Hepatocyte (in vitro differentiated cells): ENCODE results near the gene LIMK2. TPM values are rescaled to one million over a fixed set of nuclear protein-coding genes. Genes with fewer than 3 reads are reported as not detected.

Experiments used
- DNase-seq: peaks from one replicate; pipeline ENCODE4 v3.0.0-alpha.2; 2016; ENCODE audit warnings: low spot score
- H2AFZ ChIP-seq: fragments of 200-600 bp; sonication (generic); 2 replicates; pipeline ENCODE4 v1.6.0; 2016; ENCODE audit warnings: antibody characterized with exemption, mild to moderate bottlenecking
- H3K27ac ChIP-seq: fragments of 200-600 bp; sonication (generic); 2 replicates; pipeline ENCODE4 v1.5.1; 2016; ENCODE audit warnings: mild to moderate bottlenecking
- H3K27me3 ChIP-seq: fragments of 200-600 bp; sonication (generic); 2 replicates; pipeline ENCODE4 v1.6.1; 2016
- H3K36me3 ChIP-seq: fragments of 200-600 bp; sonication (generic); replicated peaks from 2 replicates; pipeline ENCODE4 v1.5.1; 2016; ENCODE audit warnings: low read depth; ENCODE audit not compliant: insufficient read depth
- H3K4me1 ChIP-seq: fragments of 200-600 bp; sonication (generic); 2 replicates; pipeline ENCODE4 v1.5.1; 2016; ENCODE audit warnings: mild to moderate bottlenecking, moderate library complexity; ENCODE audit not compliant: insufficient read depth
- H3K4me2 ChIP-seq: fragments of 200-600 bp; sonication (generic); 2 replicates; pipeline ENCODE4 v1.6.0; 2016
- H3K4me3 ChIP-seq: fragments of 200-600 bp; sonication (generic); 2 replicates; pipeline ENCODE4 v1.5.1; 2016; ENCODE audit warnings: mild to moderate bottlenecking
- H3K79me2 ChIP-seq: fragments of 200-600 bp; sonication (generic); 2 replicates; pipeline ENCODE4 v1.6.0; 2017; ENCODE audit warnings: mild to moderate bottlenecking
- H3K9me2 ChIP-seq: fragments of 200-600 bp; sonication (generic); replicated peaks from 2 replicates; pipeline ENCODE4 v1.6.0; 2017; ENCODE audit warnings: mild to moderate bottlenecking; ENCODE audit not compliant: insufficient read depth
- H3K9me3 ChIP-seq: fragments of 200-600 bp; sonication (generic); 2 replicates; pipeline ENCODE4 v1.5.1; 2016; ENCODE audit warnings: low read depth, mild to moderate bottlenecking
- H4K20me1 ChIP-seq: fragments of 200-600 bp; sonication (generic); 2 replicates; pipeline ENCODE4 v1.6.0; 2016; ENCODE audit warnings: mild to moderate bottlenecking; ENCODE audit not compliant: insufficient read depth, poor library complexity, severe bottlenecking
- EZH2 ChIP-seq: fragments of 200-600 bp; sonication (generic); IDR thresholded peaks from 2 replicates; pipeline ENCODE4 v1.6.1; 2016; ENCODE audit warnings: antibody characterized with exemption, mild to moderate bottlenecking, borderline replicate concordance
- EZH2phosphoT487 ChIP-seq: fragments of 200-600 bp; sonication (generic); IDR thresholded peaks from one replicate; pipeline ENCODE4 v1.6.1; 2018; ENCODE audit warnings: antibody characterized with exemption, mild to moderate bottlenecking, low read depth, moderate library complexity; ENCODE audit not compliant: unreplicated experiment, severe bottlenecking
- WGBS: methylation state at CpG from one replicate; pipeline ENCODE4 v1.1.6; 2016; ENCODE audit warnings: low lambda C conversion rate; ENCODE audit errors: missing lambda C conversion rate; 5-methylcytosine and 5-hydroxymethylcytosine counted together
- polyA plus RNA-seq: library from polyadenylated mRNA; unstranded; fragments of >200 nt; fragmentation: Nextera tagmentation; extraction: Ambion mirVana; gene quantifications from 2 replicates; pipeline ENCODE4 v1.2.1, GENCODE V29; 2016
- total RNA-seq: library from RNA; depleted of rRNA; stranded (reverse); fragments of >200 nt; gene quantifications from 2 replicates; pipeline ENCODE4 v1.2.3, GENCODE V29; 2014
- TF ChIP-seq, protein P1 (sequence below): fragments of 200-600 bp; sonication (generic); IDR thresholded peaks from 2 replicates; pipeline ENCODE4 v1.5.1; 2016; ENCODE audit warnings: antibody characterized with exemption, mild to moderate bottlenecking; ENCODE audit not compliant: poor library complexity

Gene LIMK2
- total and polyA plus RNA-seq, 2 experiments from 2014 or later = 45.9 to 49.9 TPM

GRCh38 chr22:31292236-31292989, 80.3 kb downstream of the LIMK2 start, which contains the start of gene PIK3IP1:
TSS of gene PIK3IP1 (minus strand) at chr22:31292488. CDS start at chr22:31292344, 144 bp downstream.
- peak within 1 kb of the TSS; percentile 41 for H3K4me3 ChIP-seq
- no peaks in the 10 kb centered on the region for H3K9me2 ChIP-seq
- TF ChIP-seq, protein P1, sequence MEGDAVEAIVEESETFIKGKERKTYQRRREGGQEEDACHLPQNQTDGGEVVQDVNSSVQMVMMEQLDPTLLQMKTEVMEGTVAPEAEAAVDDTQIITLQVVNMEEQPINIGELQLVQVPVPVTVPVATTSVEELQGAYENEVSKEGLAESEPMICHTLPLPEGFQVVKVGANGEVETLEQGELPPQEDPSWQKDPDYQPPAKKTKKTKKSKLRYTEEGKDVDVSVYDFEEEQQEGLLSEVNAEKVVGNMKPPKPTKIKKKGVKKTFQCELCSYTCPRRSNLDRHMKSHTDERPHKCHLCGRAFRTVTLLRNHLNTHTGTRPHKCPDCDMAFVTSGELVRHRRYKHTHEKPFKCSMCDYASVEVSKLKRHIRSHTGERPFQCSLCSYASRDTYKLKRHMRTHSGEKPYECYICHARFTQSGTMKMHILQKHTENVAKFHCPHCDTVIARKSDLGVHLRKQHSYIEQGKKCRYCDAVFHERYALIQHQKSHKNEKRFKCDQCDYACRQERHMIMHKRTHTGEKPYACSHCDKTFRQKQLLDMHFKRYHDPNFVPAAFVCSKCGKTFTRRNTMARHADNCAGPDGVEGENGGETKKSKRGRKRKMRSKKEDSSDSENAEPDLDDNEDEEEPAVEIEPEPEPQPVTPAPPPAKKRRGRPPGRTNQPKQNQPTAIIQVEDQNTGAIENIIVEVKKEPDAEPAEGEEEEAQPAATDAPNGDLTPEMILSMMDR = no peak
- TF ChIP-seq EZH2phosphoT487 = no peak
- TF ChIP-seq EZH2 = no peak
- 25% methylated on average over 19 of the region's 19 CpGs for WGBS
- no peaks in the 10 kb centered on the region for H3K9me3 ChIP-seq
- H3K36me3 ChIP-seq = no peaks in the 10 kb centered on the region
- H3K4me2 ChIP-seq = peak within 1 kb of the TSS; percentile 95
- no peaks in the 10 kb centered on the region for H4K20me1 ChIP-seq
- no peaks in the 10 kb centered on the region for H3K27me3 ChIP-seq
- peak within 1 kb of the TSS; percentile 77 for H3K27ac ChIP-seq
- peaks cover 42% of the 10 kb centered on the region for H3K4me1 ChIP-seq
- H3K79me2 ChIP-seq = no peaks in the 10 kb centered on the region
- DNase-seq = peak; percentile 92
- peak within 1 kb of the TSS; percentile 35 for H2AFZ ChIP-seq

DNA sequence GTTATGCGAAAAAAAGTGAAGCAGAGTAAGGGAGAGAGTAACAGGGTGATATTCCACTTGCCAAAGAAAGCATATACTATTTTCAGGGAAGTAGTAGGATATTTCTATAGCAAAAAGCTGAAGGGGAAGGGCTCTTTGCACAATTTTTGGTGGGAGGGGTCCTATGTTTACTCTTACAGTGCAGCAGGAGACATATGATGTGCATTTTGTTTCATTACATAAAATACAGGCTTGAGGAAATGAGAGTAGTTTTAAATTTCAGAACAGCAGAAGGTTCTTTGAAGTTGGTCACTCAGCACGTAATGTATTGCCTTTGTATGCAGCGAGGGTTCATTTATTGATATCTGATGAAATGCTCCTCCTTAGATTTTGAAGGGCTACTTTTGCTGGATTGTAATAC, 83.3 kb downstream of the LIMK2 start:
- Histone ChIP-seq H3K9me2 (no peaks in the 10 kb centered on the region), H4K20me1 (no peaks in the 10 kb centered on the region), H3K36me3 (no peaks in the 10 kb centered on the region), H3K4me3 (no peak overlapping the region), H3K4me1 (peaks cover 39% of the 10 kb centered on the region), H2AFZ (no peak overlapping the region), H3K9me3 (no peaks in the 10 kb centered on the region), H3K4me2 (no peak overlapping the region), H3K79me2 (no peaks in the 10 kb centered on the region), H3K27me3 (no peaks in the 10 kb centered on the region), H3K27ac (peak overlapping the region; percentile 35)
- 80% methylated on average over 3 of the region's 3 CpGs for WGBS
- no peak for TF ChIP-seq EZH2
- TF ChIP-seq EZH2phosphoT487 = no peak
- TF ChIP-seq, protein P1 = no peak
- DNase-seq = no peak

GRCh38 chr22:31295831-31296657, 83.9 kb downstream of the LIMK2 start:
- H3K36me3 ChIP-seq = no peaks in the 10 kb centered on the region
- no peaks in the 10 kb centered on the region for H3K27me3 ChIP-seq
- H3K4me2 ChIP-seq = peak overlapping the region; percentile 3
- no peaks in the 10 kb centered on the region for H3K9me2 ChIP-seq
- 58% methylated on average over 5 of the region's 5 CpGs for WGBS
- TF ChIP-seq EZH2phosphoT487 (no peak), EZH2 (no peak)
- TF ChIP-seq, protein P1 = no peak
- H3K27ac ChIP-seq = peak overlapping the region; percentile 35
- no peak overlapping the region for H2AFZ ChIP-seq
- no peaks in the 10 kb centered on the region for H3K79me2 ChIP-seq
- peaks cover 35% of the 10 kb centered on the region for H3K4me1 ChIP-seq
- no peak for DNase-seq
- no peaks in the 10 kb centered on the region for H3K9me3 ChIP-seq
- H4K20me1 ChIP-seq = no peaks in the 10 kb centered on the region
- H3K4me3 ChIP-seq = no peak overlapping the region
